OCI-LY1 (cell line): Measurements from ENCODE around the gene EPB41L2.

Experiments used
- CTCF ChIP-seq: fragments of 200-600 bp; sonication (generic), shearing (Covaris generic); IDR thresholded peaks from 2 replicates; pipeline ENCODE4 v1.5.1; 2017; ENCODE audit warnings: mild to moderate bottlenecking, antibody characterized with exemption, low read length, moderate library complexity, mixed read lengths
- EZH2 ChIP-seq: fragments of 200-600 bp; sonication (generic), shearing (Covaris generic); IDR thresholded peaks from 2 replicates; pipeline ENCODE4 v1.8.0; 2017; ENCODE audit warnings: borderline replicate concordance, mixed run types, mild to moderate bottlenecking, antibody characterized with exemption, low read length, moderate library complexity, mixed read lengths

GRCh38 chr6:130978180-130978579, 84.9 kb downstream of the EPB41L2 start:
- TF ChIP-seq CTCF (no peak), EZH2 (no peak)
